Ovary (tissue), 9 donors: ENCODE measurements around the gene DLL3. TPM values are rescaled to one million over a fixed set of nuclear protein-coding genes. Genes with fewer than 3 reads are reported as not detected.

Experiments used
- DNase-seq, 5 donors: peaks; one replicate each; pipeline ENCODE4 v3.0.0-alpha.2; 2019 to 2020
- H3K27ac ChIP-seq, 2 donors: fragments of 200-600 bp; one replicate each; pipeline versions ENCODE4 v1.5.1 to v1.8.0; 2019 to 2022
- H3K27me3 ChIP-seq: fragments of 200-600 bp; one replicate; pipeline ENCODE4 v1.8.0; 2022
- H3K36me3 ChIP-seq: fragments of 200-600 bp; sonication (generic); one replicate; pipeline ENCODE4 v1.5.1; 2019
- H3K4me1 ChIP-seq: one replicate; pipeline ENCODE4 v1.8.1; 2013; ENCODE audit warnings: mild to moderate bottlenecking, moderate library complexity; ENCODE audit not compliant: insufficient read depth
- H3K4me3 ChIP-seq: fragments of 200-600 bp; sonication (generic); one replicate; pipeline ENCODE4 v1.5.1; 2017
- H3K9me3 ChIP-seq, 2 donors: fragments of 200-600 bp in 1 of 2; sonication (generic) in 1 of 2; one replicate each; pipeline versions ENCODE4 v1.5.1 to v1.8.1; 2013 to 2019; ENCODE audit warnings: mild to moderate bottlenecking in 1 of 2, moderate library complexity in 1 of 2
- EP300 ChIP-seq: sonication (generic); formaldehyde crosslinking; IDR thresholded peaks from one replicate; pipeline ENCODE4 v1.6.1; 2017; ENCODE audit warnings: antibody characterized with exemption
- POLR2A ChIP-seq: fragments of 450-650 bp; IDR thresholded peaks from one replicate; pipeline ENCODE4 v1.6.1; 2017; ENCODE audit warnings: antibody characterized with exemption, mild to moderate bottlenecking, moderate library complexity
- WGBS, 3 donors: extraction: QIAGEN DNeasy Blood & Tissue Kit in 1 of 3; methylation state at CpG; one replicate each; pipeline versions ENCODE4 v1.1.5 to v1.1.7; 2013 to 2017; 5-methylcytosine and 5-hydroxymethylcytosine counted together
- intact Hi-C, 4 donors: fragments of 100-400 bp; cut with DNase I; formaldehyde crosslinking; loops; one replicate each; pipeline versions ENCODE4 v1.11.0 to v1.15.1; 2022 to 2023
- polyA plus RNA-seq, 2 donors: library from polyadenylated mRNA; stranded (reverse); fragments of 200-250 nt in 1 of 2; fragments of 350-450 nt in 1 of 2; fragmentation: Illumina TruSeq in 1 of 2; extraction: RNeasy Lipid Tissue Mini Kit (QIAGEN cat#74804) in 1 of 2; gene quantifications; one replicate each; pipeline ENCODE4 v1.2.3, GENCODE V29; 2013 to 2014
- total RNA-seq, 7 donors: library from RNA; depleted of rRNA in 2 of 7; stranded (reverse); fragments of >200 nt in 2 of 7; fragmentation: NEBNext Ultra II Directional in 3 of 7; extraction: Animal tissue kit (Norgen Biotek cat#: 25700) in 3 of 7; gene quantifications; one replicate each; pipeline versions ENCODE4 v1.1.0 to v1.2.4, GENCODE V29; 2016 to 2023
- TF ChIP-seq, protein P1 (sequence below), 3 donors: fragments of 450-650 bp in 2 of 3; fragments of 200-600 bp in 1 of 3; IDR thresholded peaks; one replicate each; pipeline versions ENCODE4 v1.5.1 to v1.8.0; 2016 to 2022; ENCODE audit warnings: antibody characterized with exemption in 3 of 3, mild to moderate bottlenecking in 1 of 3
- donor health status: DM: no; HTN: no; CAD: no; lungs with moderate emphysema.
- donor health status: DM: no; HTN: no; CAD: no.
- donor health status: Bipolar disorder and iron deficiency.
- donor health status: DM: yes; HTN: yes; CAD: no.
- donor health status: DM: no; HTN: no; CAD: no.
- donor health status: DM: yes; HTN: yes; CAD: no.

Gene DLL3
- total and polyA plus RNA-seq, 9 donors, result 0.10 to 0.33 (median 0.22) TPM; not detected in 4

DNA sequence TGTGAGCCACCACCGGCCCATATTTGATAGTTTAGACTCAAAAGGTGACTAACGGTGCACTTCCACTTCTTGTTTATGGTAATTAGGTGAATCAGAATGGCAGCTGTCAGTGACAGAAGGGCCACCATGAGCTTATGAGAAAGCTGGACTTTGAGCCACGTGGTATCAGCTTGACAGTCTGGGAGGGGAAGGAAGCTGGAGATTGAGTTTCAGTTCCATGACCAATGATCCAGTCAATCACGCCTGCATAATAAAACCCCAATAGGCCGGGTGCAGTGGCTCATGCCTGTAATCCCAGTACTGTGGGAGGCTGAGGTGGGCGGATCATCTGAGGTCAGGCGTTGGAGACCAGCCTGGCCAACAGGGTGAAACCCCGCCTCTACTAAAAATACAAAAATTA, 25.7 kb downstream of the DLL3 start:
- H3K4me3 ChIP-seq, result no peak overlapping the region
- no peaks in the 10 kb centered on the region for H3K27me3 ChIP-seq
- no peaks in the 10 kb centered on the region for H3K4me1 ChIP-seq
- no peaks in the 10 kb centered on the region for H3K9me3 ChIP-seq
- TF ChIP-seq, protein P1, sequence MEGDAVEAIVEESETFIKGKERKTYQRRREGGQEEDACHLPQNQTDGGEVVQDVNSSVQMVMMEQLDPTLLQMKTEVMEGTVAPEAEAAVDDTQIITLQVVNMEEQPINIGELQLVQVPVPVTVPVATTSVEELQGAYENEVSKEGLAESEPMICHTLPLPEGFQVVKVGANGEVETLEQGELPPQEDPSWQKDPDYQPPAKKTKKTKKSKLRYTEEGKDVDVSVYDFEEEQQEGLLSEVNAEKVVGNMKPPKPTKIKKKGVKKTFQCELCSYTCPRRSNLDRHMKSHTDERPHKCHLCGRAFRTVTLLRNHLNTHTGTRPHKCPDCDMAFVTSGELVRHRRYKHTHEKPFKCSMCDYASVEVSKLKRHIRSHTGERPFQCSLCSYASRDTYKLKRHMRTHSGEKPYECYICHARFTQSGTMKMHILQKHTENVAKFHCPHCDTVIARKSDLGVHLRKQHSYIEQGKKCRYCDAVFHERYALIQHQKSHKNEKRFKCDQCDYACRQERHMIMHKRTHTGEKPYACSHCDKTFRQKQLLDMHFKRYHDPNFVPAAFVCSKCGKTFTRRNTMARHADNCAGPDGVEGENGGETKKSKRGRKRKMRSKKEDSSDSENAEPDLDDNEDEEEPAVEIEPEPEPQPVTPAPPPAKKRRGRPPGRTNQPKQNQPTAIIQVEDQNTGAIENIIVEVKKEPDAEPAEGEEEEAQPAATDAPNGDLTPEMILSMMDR (IDR thresholded peaks at IDR 0.05), result no peak
- TF ChIP-seq EP300 (no peak), POLR2A (no peak)
- WGBS, 3 donors, result 84 to 90% (median 89%) methylated on average over 8 of the region's 8 CpGs
- intact Hi-C loops, result loop anchor here in 1 of 4 donors (2.0 kb wide), 1 partner anchor 22 kb away; no protein-coding TSS in a partner anchor
- no peak for DNase-seq
- H3K27ac ChIP-seq, result no peak overlapping the region
- no peaks in the 10 kb centered on the region for H3K36me3 ChIP-seq

GRCh38 chr19:39525205-39525604, 26.5 kb downstream of the DLL3 start:
- Histone ChIP-seq H3K27me3 (no peaks in the 10 kb centered on the region), H3K27ac (no peak overlapping the region), H3K36me3 (no peaks in the 10 kb centered on the region), H3K4me3 (no peak overlapping the region), H3K9me3 (no peaks in the 10 kb centered on the region), H3K4me1 (no peaks in the 10 kb centered on the region)
- intact Hi-C loops, result loop anchor here in 1 of 4 donors (2.0 kb wide), 1 partner anchor 22 kb away; no protein-coding TSS in a partner anchor
- no peak for TF ChIP-seq POLR2A
- TF ChIP-seq, protein P1 (IDR thresholded peaks at IDR 0.05), result no peak
- no peak for TF ChIP-seq EP300
- WGBS, 3 donors, result 92 to 96% (median 93%) methylated on average over 3 of the region's 3 CpGs
- DNase-seq, result no peak

- Histone ChIP-seq H3K9me3 (no peaks in the 10 kb centered on the region), H3K36me3 (no peaks in the 10 kb centered on the region), H3K27me3 (no peaks in the 10 kb centered on the region), H3K27ac (peak overlapping the region; percentile 61 to 74), H3K4me1 (peaks cover 1% of the 10 kb centered on the region), H3K4me3 (peak overlapping the region; percentile 95)
- intact Hi-C loops, result loop anchor here (5.0 to 10.0 kb wide), 7 partner anchors 57 to 417 kb away; partner anchors contain the start of genes SUPT5H (in 2 of the 4), MED29 (in 1 of the 4), PAF1 (in 1 of the 4) and SAMD4B (in 1 of the 4)
- TF ChIP-seq, protein P1 (IDR thresholded peaks at IDR 0.05), result no peak
- no peak for TF ChIP-seq EP300
- no peak for TF ChIP-seq POLR2A
- WGBS, 3 donors, result 18 to 29% (median 24%) methylated on average over 14 of the region's 14 CpGs
- no peak for DNase-seq
Observed at GRCh38 chr19:39531834-39532232, 33.1 kb downstream of the DLL3 start.

DNA sequence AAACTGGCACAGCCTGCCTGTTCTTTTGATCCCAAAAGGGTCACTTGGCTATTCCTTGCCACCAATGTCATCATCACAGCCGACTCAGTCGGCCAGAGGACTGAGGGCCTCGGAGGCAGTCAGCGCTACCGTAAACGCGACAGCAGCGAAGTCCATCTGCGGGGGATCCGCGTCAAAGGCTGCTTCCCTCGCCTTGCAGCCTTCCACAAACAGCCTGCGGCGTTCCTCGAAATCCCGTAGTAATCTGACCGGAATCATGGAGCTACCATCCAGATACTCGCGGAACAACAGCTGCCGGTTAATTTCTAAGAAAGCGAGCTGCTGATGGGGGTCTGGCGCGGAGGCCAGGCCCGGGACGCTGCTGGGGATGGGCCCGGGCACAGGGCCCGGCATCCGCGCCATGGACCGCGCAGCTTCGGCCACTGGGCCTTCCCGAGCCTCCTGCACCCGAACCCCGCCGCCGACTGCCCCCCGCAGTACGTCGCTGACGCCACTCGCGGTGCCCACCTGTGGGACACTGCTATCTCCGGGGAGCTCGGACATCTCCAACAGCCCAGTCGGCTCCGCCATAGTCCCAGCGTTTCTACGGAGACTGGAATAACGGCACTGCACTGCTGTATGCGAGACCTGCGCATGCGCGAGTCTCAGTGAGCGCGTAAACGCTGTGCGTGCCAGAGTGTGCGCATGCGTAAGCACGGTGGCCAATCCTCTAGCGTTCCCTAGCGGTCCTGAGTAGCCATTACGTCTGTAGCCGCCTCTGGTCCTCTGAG, 33.7 kb downstream of the DLL3 start, which contains the start of gene EID2B:
Gene EID2B, minus strand, starts transcription at position 620 of the 770 bp plus-strand sequence. Its CDS starts 50 bp downstream, at position 570.
- intact Hi-C loops, result loop anchor here (5.0 to 10.0 kb wide), 7 partner anchors 58 to 418 kb away; partner anchors contain the start of genes SUPT5H (in 2 of the 4), MED29 (in 1 of the 4), PAF1 (in 1 of the 4) and SAMD4B (in 1 of the 4)
- peak; percentile 95 to 98 (median 96) for DNase-seq
- Histone ChIP-seq H3K9me3 (no peaks in the 10 kb centered on the region), H3K27me3 (no peaks in the 10 kb centered on the region), H3K4me3 (peak within 1 kb of the TSS; percentile 95), H3K4me1 (peaks cover 1% of the 10 kb centered on the region), H3K27ac (peak within 1 kb of the TSS; percentile 61 to 74), H3K36me3 (no peaks in the 10 kb centered on the region)
- WGBS, 3 donors, result 0% methylated on average over 41 to 65 of the region's 65 CpGs
- TF ChIP-seq EP300, result no peak
- peak; percentile 81 for TF ChIP-seq POLR2A
- TF ChIP-seq, protein P1 (IDR thresholded peaks at IDR 0.05), result peak; percentile 76 to 100 (median 99)
